HG03575 (cell line): ENCODE results near the gene MSGN1.
"Not testable (repeated sequence)": the region's sequence is repeated elsewhere in the genome, so short reads cannot be mapped to it uniquely, and the experiment has no call there.

Source experiments
- ATAC-seq: cut with Tn5 transposase; IDR thresholded peaks from one replicate; pipeline ENCODE4 v1.9.1; 2021; ENCODE audit not compliant: unreplicated experiment, insufficient number of reproducible peaks, low FRiP score; ENCODE audit errors: extremely low read depth

MSGN1 gene

DNA sequence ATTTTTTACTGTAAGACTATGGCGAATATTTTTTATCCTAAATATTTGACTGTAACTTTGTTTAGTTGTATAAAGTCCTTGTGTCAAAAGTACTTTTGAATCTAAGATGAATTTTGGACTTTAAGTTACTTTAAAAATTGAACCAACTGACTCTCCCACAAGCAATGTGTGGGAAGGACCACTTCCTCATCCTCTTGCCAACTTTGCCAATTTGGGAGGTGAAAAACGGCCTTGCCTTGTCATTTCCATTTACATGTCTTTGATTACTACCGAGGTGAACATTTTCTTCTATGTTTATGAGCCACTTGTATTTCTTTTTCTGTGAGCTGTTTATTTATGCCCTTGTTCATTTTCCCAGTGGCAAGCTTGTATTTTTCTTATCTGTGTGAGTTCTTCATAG lies 12.8 kb upstream of the MSGN1 start:
- no peak for ATAC-seq

DNA sequence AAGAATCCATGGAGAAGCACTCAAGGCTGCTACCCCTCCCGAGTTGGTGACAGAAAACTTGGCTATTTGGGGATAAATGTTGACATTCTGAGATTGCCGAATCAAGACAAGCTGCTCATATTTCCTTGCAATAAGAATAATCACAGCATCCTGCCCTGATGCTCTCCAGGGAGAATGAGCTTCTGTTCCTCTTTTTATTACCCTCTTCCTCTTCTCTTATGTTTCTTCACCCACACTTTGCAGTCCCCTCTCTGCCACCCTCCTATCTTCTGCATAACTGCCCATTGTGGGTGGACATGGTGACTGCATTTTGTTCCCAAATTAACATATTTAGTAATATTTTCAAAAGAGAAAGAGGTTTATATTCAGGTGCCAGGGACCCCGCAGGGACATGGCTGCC lies 11.9 kb upstream of the MSGN1 start:
- peak; percentile 38 for ATAC-seq

GRCh38 chr2:17805166-17805565 lies 11.1 kb upstream of the MSGN1 start:
- no peak for ATAC-seq

- ATAC-seq, result no peak
Measured at GRCh38 chr2:17805717-17806363, 10.4 kb upstream of the MSGN1 start.

- peak; percentile 32 for ATAC-seq
Measured at GRCh38 chr2:17813010-17813741, 3.1 kb upstream of the MSGN1 start.

GRCh38 chr2:17813742-17814473 lies 2.4 kb upstream of the MSGN1 start:
- ATAC-seq, result peak; percentile 91

GRCh38 chr2:17814601-17815000 lies 1.7 kb upstream of the MSGN1 start:
- ATAC-seq, result no peak

DNA sequence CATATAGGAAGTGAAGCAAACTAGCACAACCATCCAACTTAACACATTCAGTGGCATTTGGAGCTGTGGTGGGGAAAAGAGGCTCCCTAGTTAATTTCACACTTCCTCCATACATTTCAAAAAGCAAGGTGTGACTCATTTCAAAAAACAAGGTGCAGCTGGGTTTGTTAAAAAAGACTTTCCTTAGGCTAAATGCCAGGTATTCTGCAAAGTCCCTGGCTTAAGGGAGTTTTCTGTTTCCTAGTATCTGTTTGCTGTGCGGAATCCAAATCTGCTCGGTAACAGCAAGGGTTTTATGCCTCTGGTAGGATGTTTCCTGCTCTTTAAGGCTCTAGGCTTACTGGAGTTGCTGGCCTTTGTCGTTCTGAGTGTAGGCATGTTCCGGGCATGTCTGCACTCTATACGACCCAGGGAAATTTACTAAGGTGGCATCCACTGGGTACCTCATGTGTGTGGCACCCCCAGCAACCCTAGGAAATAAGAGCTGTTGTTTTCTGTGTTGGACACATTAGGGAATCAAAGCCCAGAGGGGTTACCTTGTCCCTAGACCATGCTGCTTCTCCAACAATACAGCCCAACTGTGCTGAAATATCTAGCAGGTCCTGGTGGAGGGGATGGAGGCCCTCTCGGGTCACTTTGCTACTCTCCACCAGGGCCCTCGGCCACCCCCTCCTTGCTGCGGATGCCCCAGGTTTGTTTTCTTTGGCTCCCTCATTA lies 634 bp upstream of the MSGN1 start:
- no peak for ATAC-seq

GRCh38 chr2:17818235-17818815 lies 2.1 kb downstream of the MSGN1 start:
- ATAC-seq, result no peak

DNA sequence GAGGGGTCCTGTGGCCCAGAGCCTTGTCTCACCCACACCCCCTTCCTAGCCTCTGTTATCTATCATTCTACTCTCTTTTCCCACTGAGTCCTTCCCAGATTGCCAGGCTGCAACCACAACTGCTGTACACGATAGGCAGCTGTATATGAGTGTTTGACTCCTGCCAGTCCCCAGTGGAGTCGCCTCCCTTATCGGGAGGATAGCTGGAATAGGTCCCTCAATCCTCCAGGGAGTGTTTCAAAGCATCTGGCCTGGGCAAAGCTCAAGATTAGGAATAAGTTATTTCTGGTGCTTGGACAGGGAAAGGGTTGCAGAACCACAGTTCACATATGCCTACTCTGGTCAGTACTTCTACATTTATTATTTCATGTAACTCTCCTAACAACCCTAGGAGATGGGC lies 4.8 kb downstream of the MSGN1 start:
- no peak for ATAC-seq

- no peak for ATAC-seq
Measured at GRCh38 chr2:17821535-17822444, 5.5 kb downstream of the MSGN1 start.

GRCh38 chr2:17822445-17823117 lies 6.3 kb downstream of the MSGN1 start:
- ATAC-seq, result no peak

- ATAC-seq, result not testable (repeated sequence)
Measured at GRCh38 chr2:17823646-17824045, 7.4 kb downstream of the MSGN1 start.

- ATAC-seq, result no peak
Measured at GRCh38 chr2:17827316-17827715, 11.1 kb downstream of the MSGN1 start.

- no peak for ATAC-seq
Measured at GRCh38 chr2:17827785-17828184, 11.5 kb downstream of the MSGN1 start.

GRCh38 chr2:17830053-17831034 lies 14.1 kb downstream of the MSGN1 start:
- peak; percentile 74 for ATAC-seq

DNA sequence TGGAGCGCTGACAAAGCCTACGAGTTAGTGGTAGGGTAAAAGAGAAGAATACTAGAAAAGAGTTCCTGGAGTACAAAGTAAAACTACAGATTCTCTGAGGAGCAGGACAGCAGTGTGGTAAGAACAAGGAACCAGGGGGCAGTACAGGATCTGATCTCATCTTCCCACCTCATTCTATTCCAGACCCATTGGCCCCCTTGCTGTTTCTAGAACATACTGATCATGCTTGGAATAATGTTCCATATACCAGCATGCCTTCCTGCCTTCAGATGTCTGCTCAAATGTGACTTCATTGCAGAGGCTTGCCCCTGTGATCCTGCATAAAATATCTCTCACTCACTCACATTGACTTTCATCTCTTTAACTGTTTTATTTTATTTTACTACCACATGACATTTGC lies 19.3 kb downstream of the MSGN1 start:
- ATAC-seq, result no peak
